K562 (cell line): Measurements from ENCODE around the gene KAZN. TPM values are rescaled to one million over a fixed set of nuclear protein-coding genes. Genes with fewer than 3 reads are reported as not detected.

Experiments
- ATAC-seq: fragments of 200-7000 bp; cut with Tn5 transposase; 3 replicates; pipeline ENCODE4 v1.9.1; 2020; ENCODE audit warnings: moderate library complexity
- BruUV-seq: library from RNA; stranded (reverse); fragments of 400-500 nt; replicated peaks from 2 replicates; lab custom pipeline; 2021; lab: Mats Ljungman, UMichigan
- CTCF ChIA-PET: fragments of 300-600 bp; formaldehyde crosslinking; extraction: SDS; loops from one replicate; lab custom pipeline; 2021; ENCODE audit warnings: low intra/inter-chr PET ratio; lab: Yijun Ruan, JAX
- POLR2A ChIA-PET: fragments of 300-600, 350-650 bp; sonication (Branson Sonifier 250); formaldehyde crosslinking; extraction: SDS; loops from one replicate; lab custom pipeline; 2021; ENCODE audit warnings: antibody characterized with exemption, inconsistent platforms; lab: Yijun Ruan, JAX
- DNase-seq, 4 experiments: peaks; one replicate each; pipeline versions ENCODE4 v3.0.0 to v3.0.0-alpha.2; 2011 to 2018; ENCODE audit warnings: low spot score in 3 of 4, mixed read lengths in 3 of 4; ENCODE audit errors: extremely low read depth in 1 of 4
- FAIRE-seq: peaks from 2 replicates; lab custom pipeline; 2011; peaks lifted over from hg19 to GRCh38; lab: Jason Lieb, UNC
- H2AFZ ChIP-seq: 2 replicates; pipeline ENCODE4 v1.6.0; 2011; ENCODE audit warnings: low read depth, low read length, control low read depth, inconsistent platforms
- H3K27ac ChIP-seq: fragments of 200-600 bp; 3 replicates; pipeline ENCODE4 v1.8.0; 2011; ENCODE audit warnings: low read depth, mild to moderate bottlenecking, control low read depth, inconsistent platforms, low read length, moderate library complexity, mixed read lengths; ENCODE audit errors: extremely low read depth
- H3K27me3 ChIP-seq, 2 experiments: fragments of 300-600 bp in 1 of 2; 2 replicates in 1 of 2; 3 replicates in 1 of 2; pipeline versions ENCODE4 v1.6.0 to v1.8.0; 2011; ENCODE audit warnings: inconsistent platforms in 2 of 2, low read length in 2 of 2, mild to moderate bottlenecking in 1 of 2, mixed read lengths in 1 of 2, moderate library complexity in 1 of 2; ENCODE audit not compliant: control insufficient read depth in 2 of 2, insufficient read depth in 2 of 2
- H3K36me3 ChIP-seq: fragments of 300-600 bp; 3 replicates; pipeline ENCODE4 v1.8.0; 2011; ENCODE audit warnings: mild to moderate bottlenecking, low read length, inconsistent platforms; ENCODE audit not compliant: control insufficient read depth, insufficient read depth
- H3K4me1 ChIP-seq, 2 experiments: fragments of 200-600 bp in 1 of 2; replicated peaks in 1 of 2; 2 replicates in 1 of 2; 3 replicates in 1 of 2; pipeline versions ENCODE4 v1.5.1 to v1.8.0; 2011; ENCODE audit warnings: inconsistent platforms in 2 of 2, low read length in 2 of 2, mild to moderate bottlenecking in 1 of 2, mixed read lengths in 1 of 2, moderate library complexity in 1 of 2; ENCODE audit not compliant: control insufficient read depth in 2 of 2, insufficient read depth in 2 of 2
- H3K4me2 ChIP-seq: 2 replicates; pipeline ENCODE4 v1.6.1; 2011; ENCODE audit warnings: low read length, control low read depth, inconsistent platforms, mixed read lengths; ENCODE audit not compliant: insufficient read depth
- H3K4me3 ChIP-seq: fragments of 200-600 bp; sonication (generic), shearing (Covaris generic); 2 replicates; pipeline ENCODE4 v1.5.1; 2016; ENCODE audit warnings: control low read depth, inconsistent platforms
- H3K79me2 ChIP-seq: fragments of 200-600 bp; 3 replicates; pipeline ENCODE4 v1.8.0; 2011; ENCODE audit warnings: low read length, inconsistent platforms; ENCODE audit not compliant: control insufficient read depth, insufficient read depth
- H3K9ac ChIP-seq, 2 experiments: 2 replicates each; pipeline versions ENCODE4 v1.6.0 to v1.6.1; 2011; ENCODE audit warnings: low read depth in 2 of 2, low read length in 2 of 2, control low read depth in 1 of 2, inconsistent platforms in 1 of 2, mild to moderate bottlenecking in 1 of 2, mixed read lengths in 1 of 2; ENCODE audit not compliant: insufficient read depth in 1 of 2
- H3K9me1 ChIP-seq: one replicate; pipeline ENCODE4 v1.6.0; 2011; ENCODE audit warnings: inconsistent platforms, mild to moderate bottlenecking, low read length, moderate library complexity; ENCODE audit not compliant: control insufficient read depth, insufficient read depth
- H3K9me3 ChIP-seq: replicated peaks from 2 replicates; pipeline ENCODE4 v1.5.1; 2011; ENCODE audit warnings: low read depth, low read length, inconsistent platforms; ENCODE audit not compliant: control insufficient read depth, insufficient read depth
- H4K20me1 ChIP-seq: replicated peaks from 2 replicates; pipeline ENCODE4 v1.6.1; 2011; ENCODE audit warnings: low read length, inconsistent platforms, mixed read lengths; ENCODE audit not compliant: control insufficient read depth, insufficient read depth
- GTF2F1 ChIP-seq: IDR thresholded peaks from 2 replicates; pipeline ENCODE4 v1.6.1; 2011; ENCODE audit warnings: low read depth, low read length, improper control_type of control experiment
- HMG20B ChIP-seq: fragments of 250-450 bp; sonication (Bioruptor Pico); IDR thresholded peaks from 2 replicates; pipeline ENCODE4 v1.5.0; 2021; ENCODE audit warnings: mild to moderate bottlenecking
- SIRT6 ChIP-seq: IDR thresholded peaks from one replicate; pipeline ENCODE4 v1.6.1; 2012; ENCODE audit warnings: low read depth, mild to moderate bottlenecking, control low read depth, inconsistent platforms, low read length, moderate library complexity
- TAF7 ChIP-seq: fragments of 450-650 bp; IDR thresholded peaks from 2 replicates; pipeline ENCODE4 v1.6.1; 2016; ENCODE audit warnings: missing genetic modification characterization, missing compliant biosample characterization
- ZNF23 ChIP-seq: fragments of 250-450 bp; sonication (Bioruptor Pico); IDR thresholded peaks from 2 replicates; pipeline ENCODE4 v1.4.0; 2020; ENCODE audit warnings: mild to moderate bottlenecking
- ZNF24 ChIP-seq: fragments of 450-650 bp; IDR thresholded peaks from 2 replicates; pipeline ENCODE4 v1.6.1; 2016
- WGBS: fragments of 100-300 bp; shearing (Covaris generic); methylation state at CpG from one replicate; pipeline ENCODE4 v1.1.6; 2016; ENCODE audit warnings: low coverage, mixed read lengths; ENCODE audit not compliant: insufficient coverage; ENCODE audit errors: missing lambda C conversion rate; 5-methylcytosine and 5-hydroxymethylcytosine counted together
- in situ Hi-C: fragments of 300-500 bp; cut with MboI; formaldehyde crosslinking; loops from 4 replicates; pipeline ENCODE4 v1.15.0; 2018; ENCODE audit warnings: inconsistent platforms, mixed read lengths
- intact Hi-C: fragments of 100-400 bp; cut with micrococcal nuclease; formaldehyde crosslinking; loops from 2 replicates; pipeline ENCODE4 v1.14.2; 2022
- polyA plus RNA-seq, 8 experiments: library from polyadenylated mRNA; depleted of rRNA in 4 of 8; stranded (reverse) in 5 of 8; unstranded in 3 of 8; fragments of >200 nt; fragmentation: Nextera tagmentation in 2 of 8; fragmentation: Illumina TruSeq in 1 of 8; extraction: Ambion mirVana in 2 of 8; extraction: Trizol in 1 of 8; gene quantifications; 2 replicates each; pipeline versions ENCODE4 v1.2.1 to v1.2.3, GENCODE V29; 2011 to 2014; ENCODE audit warnings: inconsistent platforms in 1 of 8, missing spikeins in 1 of 8
- total RNA-seq, 7 experiments: library from RNA; depleted of rRNA in 6 of 7; stranded (reverse); fragments of >200 nt in 6 of 7; fragmentation: Illumina TruSeq in 2 of 7; extraction: Trizol in 2 of 7; gene quantifications; 2 replicates each; pipeline versions ENCODE4 v1.2.1 to v1.2.3, GENCODE V29; 2011 to 2021; ENCODE audit warnings: low replicate concordance in 1 of 7
- TF ChIP-seq, protein P1 (sequence below): fragments of 250-450 bp; sonication (Bioruptor Pico); IDR thresholded peaks from 2 replicates; pipeline ENCODE4 v1.5.0; 2021
- TF ChIP-seq, protein P2 (sequence below): sonication (generic); formaldehyde crosslinking; IDR thresholded peaks from 2 replicates; pipeline ENCODE4 v1.8.1; 2023; ENCODE audit warnings: missing genetic modification reagents, mild to moderate bottlenecking, borderline replicate concordance

KAZN gene
- total and polyA plus RNA-seq, 9 of the 15 experiments (the other 6 are each of a cell fraction or from before 2014, with no cell fraction given), result 2.1 to 21.6 (median 5.4) TPM

DNA sequence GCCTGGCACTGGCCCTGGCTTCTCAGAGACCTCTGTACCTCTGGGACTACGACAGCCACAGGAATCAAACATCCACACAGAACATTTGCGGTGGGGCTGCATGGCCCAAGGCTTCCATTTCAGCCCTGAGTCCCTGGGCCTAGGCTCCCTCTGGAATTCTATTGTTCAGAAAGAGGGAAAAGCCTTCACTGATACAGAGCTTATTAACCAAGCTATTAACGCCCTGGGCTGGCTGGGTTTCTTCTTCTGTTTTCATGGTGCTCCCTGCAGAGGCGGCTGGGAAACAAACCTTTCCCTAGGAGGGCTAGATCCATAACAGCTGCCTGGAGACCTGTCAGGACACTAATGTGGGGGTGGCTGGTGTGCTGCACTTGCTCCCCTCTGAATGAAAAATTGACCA is 88.2 kb downstream of the KAZN start:
- DNase-seq (no peak), FAIRE-seq (no peak), ATAC-seq (no peak)
- 2% methylated on average over 4 of the region's 4 CpGs for WGBS
- Histone ChIP-seq H3K4me2 (no peak overlapping the region), H3K9me1 (no peaks in the 10 kb centered on the region), H3K9me3 (no peaks in the 10 kb centered on the region), H3K27me3 (peaks cover 21 to 56% of the 10 kb centered on the region in 2 experiments), H3K27ac (no peak overlapping the region), H3K4me1 (no peaks in the 10 kb centered on the region), H3K9ac (no peak overlapping the region), H3K4me3 (no peak overlapping the region), H3K79me2 (no peaks in the 10 kb centered on the region), H3K36me3 (no peaks in the 10 kb centered on the region), H4K20me1 (no peaks in the 10 kb centered on the region), H2AFZ (no peak overlapping the region)
- TF ChIP-seq, protein P1, sequence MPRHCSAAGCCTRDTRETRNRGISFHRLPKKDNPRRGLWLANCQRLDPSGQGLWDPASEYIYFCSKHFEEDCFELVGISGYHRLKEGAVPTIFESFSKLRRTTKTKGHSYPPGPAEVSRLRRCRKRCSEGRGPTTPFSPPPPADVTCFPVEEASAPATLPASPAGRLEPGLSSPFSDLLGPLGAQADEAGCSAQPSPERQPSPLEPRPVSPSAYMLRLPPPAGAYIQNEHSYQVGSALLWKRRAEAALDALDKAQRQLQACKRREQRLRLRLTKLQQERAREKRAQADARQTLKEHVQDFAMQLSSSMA (CRISPR knock-in tag), result no peak
- TF ChIP-seq ZNF23 (CRISPR knock-in tag) (no peak), HMG20B (CRISPR knock-in tag) (no peak), SIRT6 (no peak), TAF7 (no peak), ZNF24 (no peak), GTF2F1 (no peak)
- TF ChIP-seq, protein P2, sequence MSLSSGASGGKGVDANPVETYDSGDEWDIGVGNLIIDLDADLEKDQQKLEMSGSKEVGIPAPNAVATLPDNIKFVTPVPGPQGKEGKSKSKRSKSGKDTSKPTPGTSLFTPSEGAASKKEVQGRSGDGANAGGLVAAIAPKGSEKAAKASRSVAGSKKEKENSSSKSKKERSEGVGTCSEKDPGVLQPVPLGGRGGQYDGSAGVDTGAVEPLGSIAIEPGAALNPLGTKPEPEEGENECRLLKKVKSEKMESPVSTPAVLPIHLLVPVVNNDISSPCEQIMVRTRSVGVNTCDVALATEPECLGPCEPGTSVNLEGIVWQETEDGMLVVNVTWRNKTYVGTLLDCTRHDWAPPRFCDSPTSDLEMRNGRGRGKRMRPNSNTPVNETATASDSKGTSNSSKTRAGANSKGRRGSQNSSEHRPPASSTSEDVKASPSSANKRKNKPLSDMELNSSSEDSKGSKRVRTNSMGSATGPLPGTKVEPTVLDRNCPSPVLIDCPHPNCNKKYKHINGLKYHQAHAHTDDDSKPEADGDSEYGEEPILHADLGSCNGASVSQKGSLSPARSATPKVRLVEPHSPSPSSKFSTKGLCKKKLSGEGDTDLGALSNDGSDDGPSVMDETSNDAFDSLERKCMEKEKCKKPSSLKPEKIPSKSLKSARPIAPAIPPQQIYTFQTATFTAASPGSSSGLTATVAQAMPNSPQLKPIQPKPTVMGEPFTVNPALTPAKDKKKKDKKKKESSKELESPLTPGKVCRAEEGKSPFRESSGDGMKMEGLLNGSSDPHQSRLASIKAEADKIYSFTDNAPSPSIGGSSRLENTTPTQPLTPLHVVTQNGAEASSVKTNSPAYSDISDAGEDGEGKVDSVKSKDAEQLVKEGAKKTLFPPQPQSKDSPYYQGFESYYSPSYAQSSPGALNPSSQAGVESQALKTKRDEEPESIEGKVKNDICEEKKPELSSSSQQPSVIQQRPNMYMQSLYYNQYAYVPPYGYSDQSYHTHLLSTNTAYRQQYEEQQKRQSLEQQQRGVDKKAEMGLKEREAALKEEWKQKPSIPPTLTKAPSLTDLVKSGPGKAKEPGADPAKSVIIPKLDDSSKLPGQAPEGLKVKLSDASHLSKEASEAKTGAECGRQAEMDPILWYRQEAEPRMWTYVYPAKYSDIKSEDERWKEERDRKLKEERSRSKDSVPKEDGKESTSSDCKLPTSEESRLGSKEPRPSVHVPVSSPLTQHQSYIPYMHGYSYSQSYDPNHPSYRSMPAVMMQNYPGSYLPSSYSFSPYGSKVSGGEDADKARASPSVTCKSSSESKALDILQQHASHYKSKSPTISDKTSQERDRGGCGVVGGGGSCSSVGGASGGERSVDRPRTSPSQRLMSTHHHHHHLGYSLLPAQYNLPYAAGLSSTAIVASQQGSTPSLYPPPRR, result no peak
- POLR2A ChIA-PET, result no interaction called here
- BruUV-seq, result no TSS peak
- CTCF ChIA-PET, result interaction anchor here (0.6 kb wide), 1 partner anchor 139 kb away, joined by 3 read pairs; no protein-coding TSS in a partner anchor
- in situ Hi-C loops, result no loop called here
- intact Hi-C loops, result no loop called here
